Measurements from ENCODE around the gene PLPP4.

Gene PLPP4

DNA sequence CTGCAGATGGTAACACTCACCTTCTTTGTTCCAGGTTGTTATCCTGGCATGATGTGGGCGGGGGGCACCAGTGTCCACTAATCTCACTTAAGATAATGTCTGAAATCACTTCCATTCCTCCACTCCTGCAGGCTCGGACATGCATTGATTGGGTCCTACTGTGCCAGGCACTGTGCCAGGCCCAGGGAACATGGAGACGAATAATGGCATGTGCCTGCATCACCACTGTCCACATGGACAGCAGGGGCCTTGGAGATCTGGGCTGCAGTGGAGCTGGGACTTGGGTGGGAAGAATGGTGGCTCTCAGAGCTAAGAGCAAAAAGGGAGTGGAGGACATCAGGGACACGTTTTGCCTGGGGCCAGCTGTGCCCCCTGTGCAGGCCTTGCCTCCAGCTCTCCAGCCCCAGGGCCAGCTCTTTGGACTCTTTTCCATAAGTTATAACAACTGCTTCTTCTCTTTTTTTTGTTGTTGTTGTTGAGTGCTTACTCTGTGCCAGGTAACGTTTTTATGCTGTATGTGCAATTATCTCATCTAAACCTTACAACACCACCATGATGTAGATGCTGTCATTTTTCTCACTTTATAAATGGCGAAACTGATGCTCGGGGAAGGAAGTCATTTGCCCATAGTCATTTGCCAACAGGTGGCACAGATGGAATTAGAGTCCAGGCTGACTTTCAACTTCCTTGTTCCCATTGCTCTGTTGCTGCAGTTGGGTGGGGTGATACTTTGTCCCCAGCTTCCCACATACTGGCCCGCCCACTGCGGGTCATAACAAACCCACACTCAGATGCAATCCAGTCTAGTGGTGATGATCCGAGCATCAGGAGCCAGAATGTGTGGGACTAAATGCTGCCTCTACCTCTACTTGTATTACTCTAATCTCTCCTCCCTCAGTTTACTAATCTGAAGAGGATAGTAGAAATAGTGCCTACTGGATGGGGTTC lies 19.1 kb downstream of the PLPP4 start:
- Histone ChIP-seq H3K27me3 (ENCODE audit: insufficient read depth, low read length, poor library complexity) (no peaks in the 10 kb centered on the region), H3K79me2 (ENCODE audit: insufficient read depth, low read length) (no peaks in the 10 kb centered on the region), H3K9ac (ENCODE audit: low read depth, low read length) (no peak overlapping the region), H3K36me3 (ENCODE audit: insufficient read depth, low read length) (no peaks in the 10 kb centered on the region), H3K4me1 (ENCODE audit: insufficient read depth, low read length) (no peaks in the 10 kb centered on the region), H2AFZ (ENCODE audit: low read depth, low read length) (no peak overlapping the region), H3K27ac (ENCODE audit: low read length) (no peak overlapping the region), H3K9me3 (ENCODE audit: insufficient read depth, low read length, severe bottlenecking) (no peaks in the 10 kb centered on the region), H4K20me1 (ENCODE audit: insufficient read depth, low read length) (no peaks in the 10 kb centered on the region; the same call in 1 of the 2 replicates), H3K4me3 (ENCODE audit: low read depth in 1 of 2, low read length in 2 of 2) (no peak overlapping the region), H3K4me2 (ENCODE audit: insufficient read depth, low read length) (no peak overlapping the region)
- no peak for DNase-seq
- TF ChIP-seq EZH2 (IDR thresholded peaks at IDR 0.05; ENCODE audit: borderline replicate concordance, low read depth, low read length, severe bottlenecking) = no peak
- no peak for TF ChIP-seq CTCF (IDR thresholded peaks at IDR 0.05; ENCODE audit: borderline replicate concordance, extremely low read depth, low read length, poor library complexity, severe bottlenecking)
- ATAC-seq (ENCODE audit: insufficient read depth, low read depth) = no peak

GRCh38 chr10:120477021-120477742 lies 20.2 kb downstream of the PLPP4 start:
- Histone ChIP-seq H3K4me2 (ENCODE audit: insufficient read depth, low read length) (no peak overlapping the region), H2AFZ (ENCODE audit: low read depth, low read length) (no peak overlapping the region), H3K27me3 (ENCODE audit: insufficient read depth, low read length, poor library complexity) (no peaks in the 10 kb centered on the region), H3K4me1 (ENCODE audit: insufficient read depth, low read length) (no peaks in the 10 kb centered on the region), H4K20me1 (ENCODE audit: insufficient read depth, low read length) (no peaks in the 10 kb centered on the region; the same call in 1 of the 2 replicates), H3K36me3 (ENCODE audit: insufficient read depth, low read length) (no peaks in the 10 kb centered on the region), H3K9me3 (ENCODE audit: insufficient read depth, low read length, severe bottlenecking) (no peaks in the 10 kb centered on the region), H3K9ac (ENCODE audit: low read depth, low read length) (no peak overlapping the region), H3K27ac (ENCODE audit: low read length) (no peak overlapping the region), H3K4me3 (ENCODE audit: low read depth in 1 of 2, low read length in 2 of 2) (no peak overlapping the region), H3K79me2 (ENCODE audit: insufficient read depth, low read length) (no peaks in the 10 kb centered on the region)
- ATAC-seq (ENCODE audit: insufficient read depth, low read depth) (no peak), DNase-seq (no peak)
- no peak for TF ChIP-seq EZH2 (IDR thresholded peaks at IDR 0.05; ENCODE audit: borderline replicate concordance, low read depth, low read length, severe bottlenecking)
- no peak for TF ChIP-seq CTCF (IDR thresholded peaks at IDR 0.05; ENCODE audit: borderline replicate concordance, extremely low read depth, low read length, poor library complexity, severe bottlenecking)

DNA sequence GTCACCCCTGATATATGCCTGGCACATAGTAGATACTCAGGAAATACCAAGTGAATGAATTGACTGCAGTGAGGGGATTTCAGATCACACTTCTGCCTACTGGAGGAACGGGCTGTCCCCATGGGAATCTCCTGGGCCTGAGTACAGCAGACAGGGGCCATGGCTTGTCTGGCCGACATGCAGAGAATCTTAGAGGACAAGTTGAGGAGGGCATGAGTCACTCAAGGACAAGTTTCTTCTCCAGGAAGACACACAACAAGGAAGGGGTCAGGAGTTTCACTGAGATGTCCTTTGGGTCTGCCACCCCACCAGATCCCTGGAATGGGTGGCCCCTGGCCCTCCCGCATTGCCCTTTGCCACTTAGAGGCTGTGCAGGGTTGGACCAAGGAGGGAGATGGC lies 20.7 kb downstream of the PLPP4 start:
- Histone ChIP-seq H3K4me2 (ENCODE audit: insufficient read depth, low read length) (no peak overlapping the region), H3K27ac (ENCODE audit: low read length) (no peak overlapping the region), H3K79me2 (ENCODE audit: insufficient read depth, low read length) (no peaks in the 10 kb centered on the region), H3K9ac (ENCODE audit: low read depth, low read length) (no peak overlapping the region), H3K27me3 (ENCODE audit: insufficient read depth, low read length, poor library complexity) (no peaks in the 10 kb centered on the region), H3K4me1 (ENCODE audit: insufficient read depth, low read length) (no peaks in the 10 kb centered on the region), H2AFZ (ENCODE audit: low read depth, low read length) (no peak overlapping the region), H4K20me1 (ENCODE audit: insufficient read depth, low read length) (no peaks in the 10 kb centered on the region; the same call in 1 of the 2 replicates), H3K36me3 (ENCODE audit: insufficient read depth, low read length) (no peaks in the 10 kb centered on the region), H3K9me3 (ENCODE audit: insufficient read depth, low read length, severe bottlenecking) (no peaks in the 10 kb centered on the region), H3K4me3 (ENCODE audit: low read depth in 1 of 2, low read length in 2 of 2) (no peak overlapping the region)
- no peak for ATAC-seq (ENCODE audit: insufficient read depth, low read depth)
- DNase-seq = no peak
- TF ChIP-seq CTCF (IDR thresholded peaks at IDR 0.05; ENCODE audit: borderline replicate concordance, extremely low read depth, low read length, poor library complexity, severe bottlenecking) = no peak
- TF ChIP-seq EZH2 (IDR thresholded peaks at IDR 0.05; ENCODE audit: borderline replicate concordance, low read depth, low read length, severe bottlenecking) = no peak

Measured in DND-41 (cell line).